IMR-90 (cell line): ENCODE data around the gene RSRC1. TPM values are rescaled to one million over a fixed set of nuclear protein-coding genes. Genes with fewer than 3 reads are reported as not detected.

Experiments
- ATAC-seq: fragments of 200-7000 bp; cut with Tn5 transposase; 2 replicates; pipeline ENCODE4 v1.9.1; 2020; ENCODE audit warnings: low read depth, mild to moderate bottlenecking, moderate library complexity
- BruUV-seq: library from RNA; stranded (reverse); fragments of 400-500 nt; replicated peaks from 2 replicates; lab custom pipeline; 2021; lab: Mats Ljungman, UMichigan
- CTCF ChIA-PET: fragments of 300-600 bp; formaldehyde crosslinking; extraction: SDS; loops from one replicate; lab custom pipeline; 2021; ENCODE audit warnings: antibody characterized with exemption; lab: Yijun Ruan, JAX
- POLR2A ChIA-PET: fragments of 300-600 bp; sonication (Branson Sonifier 250); formaldehyde crosslinking; loops from one replicate; lab custom pipeline; 2022; ENCODE audit warnings: antibody characterized with exemption; ENCODE audit not compliant: unreplicated experiment; lab: Charles Lee
- DNase-seq: peaks from one replicate; pipeline ENCODE4 v3.0.0; 2013
- H2AFZ ChIP-seq: replicated peaks from 2 replicates; pipeline ENCODE3; 2013; ENCODE audit warnings: low read length, mild to moderate bottlenecking; ENCODE audit not compliant: poor library complexity
- H2AK5ac ChIP-seq: 2 replicates; pipeline ENCODE4 v1.6.1; 2013; ENCODE audit warnings: low read depth, low read length, inconsistent platforms
- H2AK9ac ChIP-seq: replicated peaks from 2 replicates; pipeline ENCODE3; 2013; ENCODE audit warnings: mild to moderate bottlenecking, low read depth, low read length, moderate library complexity; ENCODE audit not compliant: poor library complexity
- H2BK120ac ChIP-seq: 2 replicates; pipeline ENCODE4 v1.6.1; 2013; ENCODE audit warnings: low read depth, low read length, inconsistent platforms
- H2BK15ac ChIP-seq: 3 replicates; pipeline ENCODE4 v1.6.1; 2013; ENCODE audit warnings: low read depth, low read length, inconsistent platforms
- H2BK20ac ChIP-seq: 2 replicates; pipeline ENCODE4 v1.6.1; 2013; ENCODE audit warnings: low read depth, mild to moderate bottlenecking, inconsistent platforms, low read length, moderate library complexity
- H2BK5ac ChIP-seq: 2 replicates; pipeline ENCODE4 v1.6.1; 2013; ENCODE audit warnings: mild to moderate bottlenecking, low read depth, low read length, inconsistent platforms; ENCODE audit not compliant: poor library complexity, severe bottlenecking
- H3K14ac ChIP-seq: replicated peaks from 2 replicates; pipeline ENCODE4 v1.6.1; 2013; ENCODE audit warnings: low read depth, low read length, inconsistent platforms
- H3K18ac ChIP-seq: 2 replicates; pipeline ENCODE4 v1.6.1; 2013; ENCODE audit warnings: low read depth, low read length, control low read depth
- H3K23ac ChIP-seq: 2 replicates; pipeline ENCODE4 v1.6.1; 2013; ENCODE audit warnings: low read depth, low read length, inconsistent platforms
- H3K27ac ChIP-seq: 2 replicates; pipeline ENCODE4 v1.5.1; 2013; ENCODE audit warnings: mild to moderate bottlenecking, control low read depth, low read length; ENCODE audit not compliant: insufficient read depth
- H3K27me3 ChIP-seq: 2 replicates; pipeline ENCODE4 v1.6.1; 2013; ENCODE audit warnings: low read length; ENCODE audit not compliant: control insufficient read depth, insufficient read depth
- H3K36me3 ChIP-seq: 2 replicates; pipeline ENCODE4 v1.6.1; 2013; ENCODE audit warnings: low read length, mixed read lengths; ENCODE audit not compliant: control insufficient read depth, insufficient read depth
- H3K4ac ChIP-seq: 2 replicates; pipeline ENCODE4 v1.6.1; 2013; ENCODE audit warnings: low read depth, low read length, inconsistent platforms
- H3K4me1 ChIP-seq: 2 replicates; pipeline ENCODE4 v1.6.1; 2013; ENCODE audit warnings: low read length, mixed read lengths; ENCODE audit not compliant: control insufficient read depth, insufficient read depth
- H3K4me2 ChIP-seq: 2 replicates; pipeline ENCODE4 v1.6.1; 2013; ENCODE audit warnings: low read depth, mild to moderate bottlenecking, control low read depth, low read length, moderate library complexity
- H3K4me3 ChIP-seq: 2 replicates; pipeline ENCODE4 v1.5.1; 2013; ENCODE audit warnings: low read depth, mild to moderate bottlenecking, control low read depth, low read length, moderate library complexity; ENCODE audit not compliant: insufficient read depth
- H3K56ac ChIP-seq: 2 replicates; pipeline ENCODE4 v1.6.1; 2013; ENCODE audit warnings: low read length, inconsistent platforms; ENCODE audit not compliant: insufficient read depth; ENCODE audit errors: extremely low read depth
- H3K79me1 ChIP-seq, 2 experiments: 2 replicates each; pipeline ENCODE4 v1.6.1; 2013; ENCODE audit warnings: low read length in 2 of 2, inconsistent platforms in 1 of 2, low read depth in 1 of 2
- H3K9ac ChIP-seq: 2 replicates; pipeline ENCODE4 v1.6.1; 2013; ENCODE audit warnings: low read depth, low read length, control low read depth
- H3K9me1 ChIP-seq: 2 replicates; pipeline ENCODE4 v1.6.1; 2013; ENCODE audit warnings: low read length, inconsistent platforms; ENCODE audit not compliant: insufficient read depth
- H3K9me3 ChIP-seq: 2 replicates; pipeline ENCODE4 v1.6.1; 2013; ENCODE audit warnings: low read length; ENCODE audit not compliant: control insufficient read depth, insufficient read depth
- H4K20me1 ChIP-seq: 2 replicates; pipeline ENCODE4 v1.6.1; 2013; ENCODE audit warnings: low read length, inconsistent platforms; ENCODE audit not compliant: insufficient read depth
- H4K5ac ChIP-seq: 2 replicates; pipeline ENCODE4 v1.6.1; 2013; ENCODE audit warnings: mild to moderate bottlenecking, low read depth, low read length, control low read depth
- H4K8ac ChIP-seq, 2 experiments: 2 replicates each; pipeline ENCODE4 v1.6.1; 2013; ENCODE audit warnings: low read depth in 2 of 2, low read length in 2 of 2, control low read depth in 1 of 2, inconsistent platforms in 1 of 2
- H4K91ac ChIP-seq: 2 replicates; pipeline ENCODE4 v1.6.1; 2013; ENCODE audit warnings: low read depth, low read length, inconsistent platforms; ENCODE audit not compliant: insufficient read depth
- CEBPB ChIP-seq: IDR thresholded peaks from 2 replicates; pipeline ENCODE4 v1.6.1; 2012; ENCODE audit warnings: low read depth, low read length, improper control_type of control experiment
- CHD1 ChIP-seq: IDR thresholded peaks from 2 replicates; pipeline ENCODE4 v1.6.1; 2012; ENCODE audit warnings: low read depth, low read length, improper control_type of control experiment
- FOS ChIP-seq: fragments of 150-350 bp; IDR thresholded peaks from 2 replicates; pipeline ENCODE4 v1.6.1; 2016; ENCODE audit warnings: low read depth, low read length
- MAZ ChIP-seq: IDR thresholded peaks from 2 replicates; pipeline ENCODE4 v1.6.1; 2012; ENCODE audit warnings: low read depth, mild to moderate bottlenecking, low read length, improper control_type of control experiment, moderate library complexity, borderline replicate concordance
- RAD21 ChIP-seq: IDR thresholded peaks from 2 replicates; pipeline ENCODE4 v1.6.1; 2012; ENCODE audit warnings: low read length, improper control_type of control experiment
- WGBS, 2 experiments: methylation state at CpG; one replicate each; pipeline versions ENCODE4 v1.1.5 to v1.1.7; 2013; ENCODE audit warnings: missing lambda C conversion rate in 2 of 2; ENCODE audit not compliant: insufficient read length in 1 of 2; ENCODE audit errors: extremely low coverage in 2 of 2; 5-methylcytosine and 5-hydroxymethylcytosine counted together
- dilution Hi-C: fragments of 300-500 bp; cut with HindIII; formaldehyde crosslinking; loops from one replicate; pipeline ENCODE4 v1.14.3; 2018; ENCODE audit warnings: low sequenced_read_pairs; ENCODE audit not compliant: unreplicated experiment
- in situ Hi-C: fragments of 300-500 bp; cut with MboI; formaldehyde crosslinking; loops from 3 replicates; pipeline ENCODE4 v1.14.3; 2019; ENCODE audit warnings: low sequenced_read_pairs, inconsistent platforms, mixed read lengths
- intact Hi-C: fragments of 100-400 bp; cut with micrococcal nuclease; formaldehyde crosslinking; loops from 2 replicates; pipeline ENCODE4 v1.10.0; 2022
- polyA plus RNA-seq, 3 experiments: library from polyadenylated mRNA; depleted of rRNA; stranded (reverse); fragments of >200 nt; gene quantifications; 2 replicates each; pipeline ENCODE4 v1.2.3, GENCODE V29; 2012; ENCODE audit warnings: low replicate concordance in 1 of 3
- total RNA-seq: library from RNA; depleted of rRNA; stranded (reverse); fragments of >200 nt; gene quantifications from 2 replicates; pipeline ENCODE4 v1.2.3, GENCODE V29; 2012

Gene RSRC1
- total and polyA plus RNA-seq, 2 of the 4 experiments (the other 2 are of a cell fraction): 3.8 to 41.8 TPM

DNA sequence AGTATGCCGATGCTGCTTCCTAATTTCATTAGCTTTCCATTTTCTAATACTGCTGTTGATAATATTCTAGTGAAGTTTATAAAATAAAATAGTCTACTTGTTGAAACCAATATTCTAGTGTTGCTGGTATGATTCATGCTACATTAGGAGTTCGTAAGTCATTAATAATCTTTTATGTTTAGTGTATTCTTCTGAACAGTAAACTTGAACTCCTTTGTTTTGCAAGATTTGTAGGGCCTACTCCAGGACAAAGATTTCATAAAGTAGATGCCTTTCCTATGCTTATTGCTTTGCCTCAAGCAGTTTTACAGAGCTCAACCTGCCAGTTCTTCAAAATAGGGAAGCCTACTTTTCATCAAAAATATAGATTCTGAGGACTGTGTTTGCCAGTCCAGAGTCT is 111.5 kb downstream of the RSRC1 start:
- Histone ChIP-seq H3K79me1 (no peaks in the 10 kb centered on the region), H4K20me1 (no peaks in the 10 kb centered on the region), H4K91ac (no peak overlapping the region), H2BK15ac (no peak overlapping the region), H3K4me2 (no peak overlapping the region), H3K27ac (no peak overlapping the region), H3K56ac (no peak overlapping the region), H4K5ac (no peak overlapping the region), H2BK5ac (no peak overlapping the region), H2BK120ac (no peak overlapping the region), H2BK20ac (no peak overlapping the region), H2AFZ (no peak overlapping the region), H2AK9ac (no peak overlapping the region), H3K18ac (no peak overlapping the region), H3K14ac (no peak overlapping the region), H3K9me3 (no peaks in the 10 kb centered on the region), H3K23ac (no peak overlapping the region), H2AK5ac (no peak overlapping the region), H3K9me1 (no peaks in the 10 kb centered on the region), H3K36me3 (no peaks in the 10 kb centered on the region), H3K4me1 (no peaks in the 10 kb centered on the region), H3K4ac (no peak overlapping the region), H4K8ac (no peak overlapping the region), H3K27me3 (no peaks in the 10 kb centered on the region), H3K4me3 (no peak overlapping the region), H3K9ac (no peak overlapping the region)
- in situ Hi-C loops (no loop called here), dilution Hi-C loops (no loop called here), intact Hi-C loops (no loop called here)
- no peak for TF ChIP-seq FOS
- no peak for TF ChIP-seq MAZ
- no peak for TF ChIP-seq CEBPB
- TF ChIP-seq RAD21: no peak
- TF ChIP-seq CHD1: no peak
- no CpG with 5 or more reads among the region's 2 CpGs for WGBS, 2 experiments
- ChIA-PET CTCF (no interaction called here), POLR2A (no interaction called here)
- DNase-seq: peak; percentile 46
- no TSS peak for BruUV-seq
- peak; percentile 65 for ATAC-seq
